Uterus (tissue), 4 donors: Measurements from ENCODE around the gene ERMP1. TPM values are rescaled to one million over a fixed set of nuclear protein-coding genes. Genes with fewer than 3 reads are reported as not detected.
"Not testable (repeated sequence)": the region's sequence is repeated elsewhere in the genome, so short reads cannot be mapped to it uniquely, and the experiment has no call there.

Experiments used
- DNase-seq, 2 donors: peaks; one replicate each; pipeline ENCODE4 v3.0.0-alpha.2; 2019 to 2020
- H3K27ac ChIP-seq, 2 donors: fragments of 200-600 bp; sonication (generic); 1 replicate in 1 of 2; 2 replicates in 1 of 2; pipeline ENCODE4 v1.5.1; 2016 to 2018
- H3K27me3 ChIP-seq, 2 donors: fragments of 200-600 bp; sonication (generic); one replicate each; pipeline ENCODE4 v1.5.1; 2018 to 2019; ENCODE audit warnings: control low read depth in 1 of 2
- H3K36me3 ChIP-seq, 2 donors: fragments of 200-600 bp; sonication (generic); one replicate each; pipeline ENCODE4 v1.5.1; 2019; ENCODE audit warnings: control low read depth in 1 of 2
- H3K4me1 ChIP-seq, 2 donors: fragments of 200-600 bp; sonication (generic); one replicate each; pipeline ENCODE4 v1.5.1; 2018 to 2019; ENCODE audit warnings: control low read depth in 1 of 2
- H3K4me3 ChIP-seq, 2 donors: fragments of 200-600 bp; sonication (generic); 1 replicate in 1 of 2; 2 replicates in 1 of 2; pipeline ENCODE4 v1.5.1; 2018 to 2019; ENCODE audit warnings: mild to moderate bottlenecking in 1 of 2
- H3K9me3 ChIP-seq, 2 donors: fragments of 200-600 bp; sonication (generic); one replicate each; pipeline ENCODE4 v1.5.1; 2019; ENCODE audit warnings: control low read depth in 1 of 2
- CTCF ChIP-seq, 4 experiments: fragments of 200-600 bp in 2 of 4; fragments of 450-650 bp in 2 of 4; sonication (generic) in 2 of 4; IDR thresholded peaks; one replicate each; pipeline ENCODE4 v1.5.1; 2016 to 2019; ENCODE audit warnings: antibody characterized with exemption in 4 of 4, mild to moderate bottlenecking in 2 of 4, moderate library complexity in 1 of 4
- POLR2A ChIP-seq, 2 donors: fragments of 450-650 bp; IDR thresholded peaks; one replicate each; pipeline ENCODE4 v1.6.1; 2016; ENCODE audit warnings: antibody characterized with exemption in 2 of 2, mild to moderate bottlenecking in 1 of 2, moderate library complexity in 1 of 2
- intact Hi-C: fragments of 100-400 bp; cut with DNase I; formaldehyde crosslinking; loops from one replicate; pipeline ENCODE4 v1.15.1; 2023; ENCODE audit warnings: low total_unique reads
- total RNA-seq, 4 donors: library from RNA; depleted of rRNA in 3 of 4; stranded (reverse); fragments of >200 nt in 3 of 4; gene quantifications; one replicate each; pipeline versions ENCODE4 v1.1.0 to v1.2.4, GENCODE V29; 2014 to 2023
- donor health status: DM: yes; HTN: yes; CAD: no.

Gene ERMP1
- total RNA-seq = 10 to 100 TPM in 2 of 4 donors, 1 to 10 TPM in 2; 7.9 to 34.9 (median 11.5) TPM

GRCh38 chr9:5832538-5833529 is at the start of gene ERMP1:
Gene ERMP1 (minus strand): TSS chr9:5833117. CDS start chr9:5833027, 90 bp downstream.
- Histone ChIP-seq H3K27ac (peak within 1 kb of the TSS; percentile 62 to 85), H3K4me3 (peak within 1 kb of the TSS; percentile 53 to 73), H3K9me3 (no peaks in the 10 kb centered on the region), H3K36me3 (no peaks in the 10 kb centered on the region), H3K4me1 (peaks cover 0 to 9% of the 10 kb centered on the region in 2 donors), H3K27me3 (no peaks in the 10 kb centered on the region)
- intact Hi-C loops = no loop called here
- TF ChIP-seq POLR2A (IDR thresholded peaks at IDR 0.05) (peak in 1 of 2 donors; percentile 54), CTCF (IDR thresholded peaks at IDR 0.05) (peak; percentile 79 to 94 (median 88))
- peak; percentile 86 to 91 for DNase-seq

GRCh38 chr9:5882244-5883012 is 49.5 kb upstream of the ERMP1 start:
- H3K9me3 ChIP-seq, DNase-seq, intact Hi-C loops, H3K36me3 ChIP-seq, H3K27me3 ChIP-seq, H3K4me1 ChIP-seq, H3K4me3 ChIP-seq, H3K27ac ChIP-seq: not testable (repeated sequence)

- intact Hi-C loops = no loop called here
- no peak for TF ChIP-seq CTCF (IDR thresholded peaks at IDR 0.05)
- TF ChIP-seq POLR2A (IDR thresholded peaks at IDR 0.05) = no peak
- H3K9me3 ChIP-seq = no peaks in the 10 kb centered on the region
- no peak overlapping the region for H3K4me3 ChIP-seq
- H3K36me3 ChIP-seq = no peaks in the 10 kb centered on the region
- H3K27ac ChIP-seq = peak overlapping the region in 1 of 2 donors; percentile 59
- no peaks in the 10 kb centered on the region for H3K27me3 ChIP-seq
- no peaks in the 10 kb centered on the region for H3K4me1 ChIP-seq
- DNase-seq = peak in 1 of 2 donors; percentile 19
Observed at GRCh38 chr9:5879419-5880181, 46.7 kb upstream of the ERMP1 start.

- intact Hi-C loops = no loop called here
- H3K27me3 ChIP-seq = no peaks in the 10 kb centered on the region
- H3K9me3 ChIP-seq = no peaks in the 10 kb centered on the region
- H3K4me1 ChIP-seq = no peaks in the 10 kb centered on the region
- DNase-seq = no peak
- no peak overlapping the region for H3K4me3 ChIP-seq
- H3K27ac ChIP-seq = no peak overlapping the region
- no peak for TF ChIP-seq POLR2A (IDR thresholded peaks at IDR 0.05)
- no peak for TF ChIP-seq CTCF (IDR thresholded peaks at IDR 0.05)
- no peaks in the 10 kb centered on the region for H3K36me3 ChIP-seq
Observed at GRCh38 chr9:5876711-5877110, 43.8 kb upstream of the ERMP1 start.

GRCh38 chr9:5876026-5876425 is 43.1 kb upstream of the ERMP1 start:
- Histone ChIP-seq H3K27me3 (no peaks in the 10 kb centered on the region), H3K4me1 (no peaks in the 10 kb centered on the region), H3K9me3 (no peaks in the 10 kb centered on the region), H3K36me3 (no peaks in the 10 kb centered on the region), H3K27ac (no peak overlapping the region), H3K4me3 (no peak overlapping the region)
- no peak for TF ChIP-seq POLR2A (IDR thresholded peaks at IDR 0.05)
- no peak for TF ChIP-seq CTCF (IDR thresholded peaks at IDR 0.05)
- DNase-seq = no peak
- intact Hi-C loops = no loop called here
